Stimulated activated CD4-positive, alpha-beta T cell treated with anti-CD3 and anti-CD28 coated beads, Interleukin-2, amount 100 ng/mL, for 24 hours (primary cell): ENCODE measurements around the gene CLSTN3.
"Not testable (repeated sequence)": the region's sequence is repeated elsewhere in the genome, so short reads cannot be mapped to it uniquely, and the experiment has no call there.

Experiments used
- DNase-seq, 2 donors: peaks; one replicate each; pipeline ENCODE4 v3.0.0-alpha.2; 2020

Gene CLSTN3

DNA sequence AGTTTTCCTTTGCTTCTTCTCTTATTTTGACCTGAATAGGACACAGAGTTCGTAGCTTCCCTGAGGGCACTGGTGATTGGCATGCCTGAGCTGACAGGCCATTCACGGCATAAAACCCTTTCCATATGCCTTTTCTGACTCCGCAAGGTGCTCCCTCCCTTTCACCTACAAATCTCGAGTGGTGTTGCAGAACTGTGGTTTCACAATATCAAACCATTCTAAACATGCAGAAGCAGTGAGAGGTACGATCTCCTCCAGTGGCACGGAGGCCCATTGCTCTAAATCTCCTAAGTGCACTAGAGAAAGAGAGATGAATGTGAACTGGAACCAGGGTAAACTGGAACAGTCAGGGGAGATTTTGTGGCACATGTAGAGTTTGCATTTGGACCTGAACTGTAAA, 23.9 kb downstream of the CLSTN3 start:
- no peak for DNase-seq

GRCh38 chr12:7154901-7155470, 24.8 kb downstream of the CLSTN3 start:
- no peak for DNase-seq

- no peak for DNase-seq
Measured at GRCh38 chr12:7155471-7156034, 25.4 kb downstream of the CLSTN3 start.

GRCh38 chr12:7156259-7157197, 26.4 kb downstream of the CLSTN3 start:
- DNase-seq, result no peak

DNA sequence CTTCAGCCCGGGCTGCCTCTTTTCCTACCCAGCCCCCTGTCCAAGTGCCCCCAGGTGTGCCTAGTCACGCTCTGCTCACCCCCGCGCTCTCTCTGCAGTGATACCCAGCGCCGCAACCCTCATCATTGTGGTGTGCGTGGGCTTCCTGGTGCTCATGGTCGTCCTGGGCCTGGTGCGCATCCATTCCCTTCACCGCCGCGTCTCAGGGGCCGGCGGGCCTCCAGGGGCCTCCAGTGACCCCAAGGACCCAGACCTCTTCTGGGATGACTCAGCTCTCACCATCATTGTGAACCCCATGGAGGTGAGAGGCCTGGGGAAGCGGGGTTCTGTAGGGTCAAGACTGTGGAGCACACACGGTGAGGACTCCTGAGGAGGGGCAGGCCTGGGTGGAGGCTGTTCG, 27.2 kb downstream of the CLSTN3 start:
- DNase-seq, result no peak

DNA sequence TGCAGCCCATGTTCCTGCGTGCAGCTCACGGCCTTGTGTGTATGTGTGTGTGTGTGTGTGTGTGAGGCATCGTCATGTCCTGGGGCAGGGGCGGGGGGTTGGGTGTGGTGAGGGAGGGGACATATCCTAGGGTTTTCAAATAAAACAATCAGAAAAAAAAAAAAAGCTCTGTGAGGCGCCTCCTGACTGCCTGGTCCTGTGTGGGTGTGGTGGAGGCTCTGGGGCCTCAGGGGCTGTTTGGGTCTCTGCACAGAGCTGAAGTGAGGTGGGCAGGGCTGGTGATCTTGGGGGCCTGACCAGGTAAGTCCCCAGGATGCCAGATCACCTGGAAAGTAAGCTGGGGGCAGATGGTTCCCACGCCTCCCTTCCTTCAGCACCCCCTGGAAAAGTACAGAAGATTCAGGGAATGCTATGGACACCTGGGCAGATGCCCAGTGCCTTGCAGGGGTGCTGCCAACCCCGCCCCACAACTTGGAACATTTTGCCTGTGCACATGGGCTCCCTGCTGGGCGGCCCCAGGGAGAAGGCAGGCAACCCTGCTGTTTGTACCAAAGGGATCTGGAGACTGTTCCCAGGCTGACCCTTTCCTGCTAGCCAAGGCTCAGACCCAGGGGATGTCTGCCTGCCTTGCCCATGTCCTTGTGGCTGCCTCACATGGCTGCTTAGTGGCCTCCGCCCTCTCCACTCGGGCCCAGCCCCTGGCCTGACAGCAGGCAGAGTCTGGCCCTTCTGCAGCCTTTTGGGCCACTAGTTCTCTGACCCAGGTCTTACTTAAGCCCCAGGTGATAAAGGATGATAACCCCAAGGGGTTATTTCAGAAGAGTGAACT, 28.8 kb downstream of the CLSTN3 start:
- DNase-seq, result no peak

DNA sequence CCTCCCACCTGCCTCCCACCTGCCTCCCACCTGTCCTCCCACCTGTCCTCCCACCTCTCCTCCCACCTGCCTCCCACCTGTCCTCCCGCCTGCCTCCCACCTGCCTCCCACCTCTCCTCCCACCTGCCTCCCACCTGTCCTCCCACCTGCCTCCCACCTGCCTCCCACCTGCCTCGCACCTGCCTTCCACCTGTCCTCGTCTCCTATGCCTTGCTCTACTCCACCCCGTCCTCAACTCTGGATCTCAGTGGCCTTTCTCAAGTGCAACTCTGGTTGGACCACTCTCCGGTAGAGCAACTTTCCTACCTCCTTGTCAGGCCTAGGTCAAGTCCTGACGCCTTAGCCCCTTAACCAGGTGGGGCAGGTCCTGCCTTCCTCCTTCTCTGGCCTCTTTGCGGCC, 30.0 kb downstream of the CLSTN3 start:
- no peak for DNase-seq

DNA sequence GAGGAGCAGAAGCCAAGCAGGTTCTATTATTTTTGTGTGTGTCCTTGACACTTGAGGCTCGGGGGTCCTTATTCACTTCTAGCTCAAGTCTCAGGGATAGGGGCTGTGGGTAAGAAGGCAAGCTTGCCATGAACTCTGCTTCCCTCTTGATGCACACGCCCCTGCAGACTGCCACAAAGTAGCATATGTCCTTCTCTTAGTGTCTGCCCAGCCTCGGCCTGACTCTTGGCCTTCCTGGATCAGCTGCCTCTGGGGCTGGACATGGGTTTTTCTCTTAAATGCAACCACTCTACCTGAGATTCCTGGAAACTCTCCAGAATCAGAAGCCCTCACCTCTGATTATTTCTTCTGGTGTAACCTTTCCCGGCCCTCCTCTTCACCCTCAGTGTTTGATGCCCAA, 31.2 kb downstream of the CLSTN3 start:
- no peak for DNase-seq

GRCh38 chr12:7161811-7162210, 31.6 kb downstream of the CLSTN3 start:
- no peak for DNase-seq

DNA sequence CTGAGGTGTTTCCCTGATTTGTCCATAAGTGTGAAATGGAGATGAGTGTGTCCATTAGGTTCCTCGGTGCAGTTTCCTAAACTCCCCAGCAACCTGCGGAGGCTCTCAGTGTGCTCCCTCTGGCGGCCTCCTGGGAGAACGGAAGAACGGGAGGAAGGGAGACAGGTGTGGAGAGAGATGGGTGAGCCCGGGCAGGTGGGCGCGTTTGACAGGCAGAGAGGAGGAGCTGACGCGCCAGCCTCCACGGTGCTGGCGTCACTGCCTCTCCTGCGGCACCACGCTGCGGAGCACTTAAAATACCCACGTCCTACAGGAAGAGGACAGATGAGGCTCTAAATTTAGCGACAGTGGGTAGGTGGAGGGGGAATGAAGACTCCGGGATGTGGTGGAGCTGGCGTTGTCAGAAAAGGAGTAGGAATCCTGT, 32.5 kb downstream of the CLSTN3 start:
- DNase-seq, result peak; percentile 23 to 42

DNA sequence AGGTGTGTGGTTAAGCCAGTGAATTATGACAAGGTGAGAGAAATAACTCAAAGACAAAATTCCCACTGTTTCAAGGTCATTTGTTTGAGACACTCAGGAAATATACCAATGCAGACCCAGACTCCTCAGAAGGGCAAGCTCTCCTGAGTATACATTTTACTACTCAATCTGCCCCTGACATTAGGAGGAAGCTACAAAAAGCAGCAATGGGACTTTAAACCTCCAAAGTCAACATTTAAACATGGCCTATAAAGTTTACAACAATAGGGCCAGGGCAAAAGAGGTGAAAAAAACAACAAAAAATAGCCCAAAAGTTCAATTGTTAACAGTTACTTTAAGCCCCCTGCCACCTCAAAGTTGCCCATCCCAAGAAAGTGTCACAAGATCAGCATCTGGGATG, 39.8 kb downstream of the CLSTN3 start:
- no peak for DNase-seq

DNA sequence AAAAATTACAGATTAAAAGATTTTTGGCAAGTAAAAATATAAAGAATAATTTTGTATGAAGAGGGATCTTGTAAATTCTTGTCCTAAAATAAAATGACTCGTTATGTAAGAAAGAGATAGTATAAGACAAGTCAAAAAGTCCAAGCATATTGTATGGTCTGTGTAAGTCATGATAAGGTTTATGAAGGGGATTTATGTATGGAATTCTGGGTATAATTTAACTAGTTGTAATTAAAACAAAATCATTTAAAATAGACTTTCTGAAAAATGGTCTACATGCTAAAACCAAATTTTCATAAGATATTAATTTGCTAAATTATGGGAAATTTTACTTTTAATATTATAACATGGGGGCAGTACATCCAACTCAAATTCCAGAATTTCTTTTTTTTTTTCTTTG, 41.7 kb downstream of the CLSTN3 start:
- DNase-seq, result no peak

- DNase-seq, result no peak
Measured at GRCh38 chr12:7175493-7175892, 45.3 kb downstream of the CLSTN3 start.

DNA sequence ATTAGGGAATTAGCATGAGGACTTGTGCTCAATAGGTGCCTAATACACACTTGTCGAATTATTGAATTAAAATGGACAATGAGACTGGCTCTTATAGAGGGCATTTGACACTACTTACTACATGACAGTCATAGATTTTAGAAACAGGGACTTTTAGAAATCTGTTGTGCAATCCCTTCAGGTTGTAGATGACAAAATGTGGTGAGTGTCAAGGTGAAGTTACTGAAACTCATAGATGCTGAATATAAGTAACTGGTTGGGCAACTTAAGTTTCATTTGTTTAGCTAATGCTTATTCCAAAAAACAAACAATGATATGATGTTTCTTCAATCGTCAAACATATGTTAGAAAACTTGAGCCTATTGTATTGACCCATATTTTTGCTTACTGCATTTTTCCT, 46.4 kb downstream of the CLSTN3 start:
- DNase-seq, result no peak

DNA sequence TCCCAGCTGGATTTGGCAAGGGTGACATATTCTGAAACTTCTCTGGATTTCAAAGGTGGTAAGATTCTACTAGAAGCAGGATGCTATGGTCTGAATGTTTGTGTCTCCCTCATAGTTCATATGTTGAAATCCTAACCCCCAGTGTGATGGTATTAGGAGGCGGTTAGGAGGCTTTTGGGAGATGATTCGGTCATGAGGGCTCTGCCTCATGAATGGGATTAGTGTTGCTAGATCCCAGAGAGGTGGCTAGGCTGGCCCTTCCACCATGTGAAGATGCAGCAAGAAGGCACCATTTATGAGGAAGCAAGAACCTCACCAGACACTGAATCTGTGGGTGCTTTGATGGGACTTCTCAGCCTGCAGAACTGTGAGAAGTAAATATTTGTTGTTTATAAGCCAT, 48.3 kb downstream of the CLSTN3 start:
- no peak for DNase-seq

- no peak for DNase-seq
Measured at GRCh38 chr12:7180685-7181084, 50.5 kb downstream of the CLSTN3 start.

GRCh38 chr12:7186058-7186457, 55.9 kb downstream of the CLSTN3 start:
- not testable (repeated sequence) for DNase-seq

DNA sequence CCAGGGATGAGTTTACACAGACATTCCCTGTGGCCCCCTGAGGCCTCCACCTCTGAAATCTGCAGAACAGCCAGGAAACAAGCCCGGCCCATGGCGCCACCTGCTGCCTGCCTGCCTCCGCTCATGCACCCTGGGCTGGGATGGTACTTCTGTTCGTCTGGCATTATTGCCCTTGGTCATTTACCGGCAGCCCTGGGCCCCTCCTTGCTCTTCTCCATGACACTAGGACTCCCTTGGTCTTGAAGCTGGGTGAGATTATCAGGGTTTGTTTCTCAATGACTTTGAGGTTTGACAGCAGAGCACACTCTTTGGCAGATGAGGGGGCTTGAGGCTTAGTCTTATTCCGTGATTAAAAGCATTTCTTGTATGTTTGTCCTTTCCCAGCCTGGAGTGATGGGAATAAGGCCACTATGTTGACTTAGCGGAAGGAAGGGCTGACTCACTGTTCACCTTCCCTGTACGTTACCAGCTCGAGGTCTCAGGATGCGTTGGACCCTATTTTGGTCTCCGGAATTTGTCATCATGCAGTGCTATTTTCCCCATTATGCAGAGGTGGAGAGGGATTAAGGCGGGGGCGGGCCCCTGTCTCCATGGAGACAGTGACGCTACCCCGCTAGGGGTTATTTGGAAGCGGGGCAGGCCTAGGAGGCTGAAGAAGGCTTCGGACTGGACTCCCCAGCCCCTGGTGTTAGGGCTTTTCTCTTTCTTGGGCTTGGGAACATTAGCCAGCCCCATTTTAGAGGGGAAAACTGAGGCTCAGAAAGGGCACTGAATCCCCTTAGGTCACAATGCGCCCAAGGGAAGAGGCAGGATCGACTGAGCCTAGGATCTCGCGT, 58.6 kb downstream of the CLSTN3 start:
- peak; percentile 74 to 75 for DNase-seq

GRCh38 chr12:7189398-7190267, 59.5 kb downstream of the CLSTN3 start, which contains the start of gene PEX5:
Gene PEX5, plus strand, starts transcription at chr12:7189686. Its CDS starts 692 bp downstream, at chr12:7190378.
- DNase-seq, result peak; percentile 80 to 83

- peak in 1 of 2 donors; percentile 13 for DNase-seq
Measured at GRCh38 chr12:7190268-7191055, 60.3 kb downstream of the CLSTN3 start.
